Spinal cord (tissue), 10 donors: ENCODE results near the gene DISP3. TPM values are rescaled to one million over a fixed set of nuclear protein-coding genes. Genes with fewer than 3 reads are reported as not detected.
A peak's percentile ranks its signal among the peaks of the same experiment; 100 is the strongest.

Experiments used
- DNase-seq, 6 donors: peaks; one replicate each; pipeline versions ENCODE4 v3.0.0 to v3.0.0-alpha.2; 2013 to 2015; ENCODE audit warnings: low spot score in 6 of 6, low read depth in 4 of 6
- H3K27ac ChIP-seq: one replicate; pipeline ENCODE4 v1.5.1; 2013; ENCODE audit warnings: low read depth, low read length, control low read depth
- H3K27me3 ChIP-seq: one replicate; pipeline ENCODE4 v1.6.1; 2013; ENCODE audit warnings: low read length; ENCODE audit not compliant: control insufficient read depth, insufficient read depth
- H3K36me3 ChIP-seq: one replicate; pipeline ENCODE4 v1.6.1; 2013; ENCODE audit warnings: low read length; ENCODE audit not compliant: control insufficient read depth, insufficient read depth
- H3K4me1 ChIP-seq: one replicate; pipeline ENCODE4 v1.6.1; 2013; ENCODE audit warnings: low read length; ENCODE audit not compliant: control insufficient read depth, insufficient read depth
- H3K4me3 ChIP-seq: one replicate; pipeline ENCODE4 v1.5.1; 2013; ENCODE audit warnings: low read depth, low read length, control low read depth
- H3K9me3 ChIP-seq: one replicate; pipeline ENCODE4 v1.6.1; 2013; ENCODE audit warnings: low read length; ENCODE audit not compliant: control insufficient read depth, insufficient read depth
- WGBS: methylation state at CpG from one replicate; pipeline ENCODE4 v1.1.5; 2013; ENCODE audit warnings: missing lambda C conversion rate; ENCODE audit not compliant: insufficient coverage; 5-methylcytosine and 5-hydroxymethylcytosine counted together
- long read RNA-seq, 4 donors: transcript quantifications; one replicate each; lab custom pipeline, GENCODE V29; 2026
- polyA plus RNA-seq, 2 donors: library from polyadenylated mRNA; unstranded; fragments of 120-200 nt; gene quantifications; one replicate each; pipeline ENCODE4 v1.2.1, GENCODE V29; 2013; ENCODE audit not compliant: insufficient read length in 2 of 2
- total RNA-seq, 2 donors: library from RNA; depleted of rRNA in 1 of 2; stranded (reverse); fragments of 120-200 nt in 1 of 2; fragments of >200 nt in 1 of 2; gene quantifications; one replicate each; pipeline versions ENCODE4 v1.2.3 to v1.2.4, GENCODE V29; 2013 to 2014
- donor health status: healthy.

The DISP3 gene
- 1 to 10 TPM; 7.4 to 8.3 TPM for total RNA-seq
- 10 to 100 TPM; 28.5 to 29.3 TPM for polyA plus RNA-seq
- long read RNA-seq, donor 1, result 0 reads
- long read RNA-seq, donor 2, result 0 reads
- long read RNA-seq, donor 3, partial matches to known transcripts, result 7 of 7 reads
- long read RNA-seq, donor 3, other reads (novel, unspliced or antisense), result 0 of 7 reads
- long read RNA-seq, donor 4, result 0 reads

GRCh38 chr1:11478571-11479374 lies at the start of gene DISP3:
Gene DISP3, plus strand, starts transcription at chr1:11479155. Its CDS starts 21,838 bp downstream, at chr1:11500993.
- peak; percentile 73 to 96 (median 82) for DNase-seq

GRCh38 chr1:11429226-11429625 lies 49.7 kb upstream of the DISP3 start:
- no peaks in the 10 kb centered on the region for H3K36me3 ChIP-seq
- H3K27me3 ChIP-seq, result no peaks in the 10 kb centered on the region
- DNase-seq, result no peak
- no peaks in the 10 kb centered on the region for H3K9me3 ChIP-seq
- H3K4me3 ChIP-seq, result no peak overlapping the region
- H3K4me1 ChIP-seq, result peaks cover 1% of the 10 kb centered on the region
- H3K27ac ChIP-seq, result no peak overlapping the region
- 71% methylated on average over 6 of the region's 6 CpGs for WGBS

More at GRCh38 chr1:11478571-11479374, at the start of gene DISP3:
- no peaks in the 10 kb centered on the region for H3K9me3 ChIP-seq
- H3K36me3 ChIP-seq, result peaks cover 23% of the 10 kb centered on the region
- H3K27me3 ChIP-seq, result no peaks in the 10 kb centered on the region
- H3K27ac ChIP-seq, result peak within 1 kb of the TSS; percentile 25
- H3K4me3 ChIP-seq, result peak within 1 kb of the TSS; percentile 67
- peaks cover 77% of the 10 kb centered on the region for H3K4me1 ChIP-seq
- under 1% methylated on average over 96 of the region's 96 CpGs for WGBS

GRCh38 chr1:11429935-11430334 lies 49.0 kb upstream of the DISP3 start:
- Histone ChIP-seq H3K27me3 (no peaks in the 10 kb centered on the region), H3K27ac (no peak overlapping the region), H3K4me3 (no peak overlapping the region), H3K9me3 (no peaks in the 10 kb centered on the region), H3K36me3 (no peaks in the 10 kb centered on the region), H3K4me1 (peaks cover 8% of the 10 kb centered on the region)
- DNase-seq, result no peak
- 79% methylated on average over 2 of the region's 10 CpGs for WGBS

GRCh38 chr1:11431941-11432507 lies 46.9 kb upstream of the DISP3 start:
- WGBS, result 77% methylated on average over 7 of the region's 16 CpGs
- no peak for DNase-seq

GRCh38 chr1:11432526-11432925 lies 46.4 kb upstream of the DISP3 start:
- DNase-seq, result no peak
- 85% methylated on average over 4 of the region's 4 CpGs for WGBS
- Histone ChIP-seq H3K9me3 (no peaks in the 10 kb centered on the region), H3K4me3 (no peak overlapping the region), H3K4me1 (peaks cover 14% of the 10 kb centered on the region), H3K27me3 (no peaks in the 10 kb centered on the region), H3K36me3 (no peaks in the 10 kb centered on the region), H3K27ac (no peak overlapping the region)

More at GRCh38 chr1:11431941-11432507, 46.9 kb upstream of the DISP3 start:
- Histone ChIP-seq H3K4me3 (no peak overlapping the region), H3K27ac (no peak overlapping the region), H3K4me1 (peaks cover 14% of the 10 kb centered on the region), H3K9me3 (no peaks in the 10 kb centered on the region), H3K27me3 (no peaks in the 10 kb centered on the region), H3K36me3 (no peaks in the 10 kb centered on the region)

- WGBS, result 53% methylated on average over 4 of the region's 5 CpGs
- Histone ChIP-seq H3K36me3 (no peaks in the 10 kb centered on the region), H3K9me3 (no peaks in the 10 kb centered on the region), H3K27me3 (no peaks in the 10 kb centered on the region), H3K4me3 (no peak overlapping the region), H3K27ac (no peak overlapping the region), H3K4me1 (peaks cover 28% of the 10 kb centered on the region)
- DNase-seq, result peak in 2 of 6 donors; percentile 43 to 55
Observed at GRCh38 chr1:11434501-11434900, 44.5 kb upstream of the DISP3 start.

GRCh38 chr1:11434926-11435325 lies 44.0 kb upstream of the DISP3 start:
- 28% methylated on average over 11 of the region's 11 CpGs for WGBS
- Histone ChIP-seq H3K27ac (no peak overlapping the region), H3K4me3 (no peak overlapping the region), H3K9me3 (no peaks in the 10 kb centered on the region), H3K36me3 (no peaks in the 10 kb centered on the region), H3K4me1 (peaks cover 29% of the 10 kb centered on the region), H3K27me3 (no peaks in the 10 kb centered on the region)
- peak in 1 of 6 donors; percentile 63 for DNase-seq

GRCh38 chr1:11438996-11439395 lies 40.0 kb upstream of the DISP3 start:
- no peak overlapping the region for H3K27ac ChIP-seq
- H3K4me3 ChIP-seq, result no peak overlapping the region
- 13% methylated on average over 1 of the region's 7 CpGs for WGBS
- no peaks in the 10 kb centered on the region for H3K9me3 ChIP-seq
- H3K27me3 ChIP-seq, result no peaks in the 10 kb centered on the region
- peak in 2 of 6 donors; percentile 91 to 93 for DNase-seq
- no peaks in the 10 kb centered on the region for H3K36me3 ChIP-seq
- H3K4me1 ChIP-seq, result peaks cover 56% of the 10 kb centered on the region

GRCh38 chr1:11441211-11441952 lies 37.6 kb upstream of the DISP3 start:
- Histone ChIP-seq H3K27me3 (no peaks in the 10 kb centered on the region), H3K4me1 (peaks cover 56% of the 10 kb centered on the region), H3K27ac (no peak overlapping the region), H3K9me3 (no peaks in the 10 kb centered on the region), H3K4me3 (no peak overlapping the region), H3K36me3 (no peaks in the 10 kb centered on the region)
- WGBS, result 50% methylated on average over 7 of the region's 11 CpGs
- no peak for DNase-seq
